Skeletal muscle cell (primary cell): ENCODE data around the gene RUBCN.
A peak's percentile ranks its signal among the peaks of the same experiment; 100 is the strongest.

ENCODE experiments used
- DNase-seq: peaks from one replicate; pipeline ENCODE4 v3.0.0-alpha.2; 2010; ENCODE audit warnings: low read depth
- H3K4me3 ChIP-seq: 2 replicates; pipeline ENCODE4 v1.5.1; 2011; ENCODE audit warnings: low read depth, mild to moderate bottlenecking, control low read depth, low read length, moderate library complexity

RUBCN gene

GRCh38 chr3:197736491-197737318, at the start of gene RUBCN:
Gene RUBCN (minus strand): TSS chr3:197736904. CDS start chr3:197736719, 185 bp downstream.
- DNase-seq, result peak; percentile 84
- H3K4me3 ChIP-seq, result peak within 1 kb of the TSS; percentile 76

- no peak for DNase-seq
- no peak overlapping the region for H3K4me3 ChIP-seq
These were observed 47.4 kb upstream of the RUBCN start for GRCh38 chr3:197784019-197784585.

GRCh38 chr3:197782230-197782629, 45.5 kb upstream of the RUBCN start:
- no peak for DNase-seq
- H3K4me3 ChIP-seq, result no peak overlapping the region

- DNase-seq, result no peak
- no peak overlapping the region for H3K4me3 ChIP-seq
These were observed 38.6 kb upstream of the RUBCN start for GRCh38 chr3:197775317-197775716.

GRCh38 chr3:197761784-197762183, 25.1 kb upstream of the RUBCN start:
- H3K4me3 ChIP-seq, result no peak overlapping the region
- no peak for DNase-seq

GRCh38 chr3:197758512-197758911, 21.8 kb upstream of the RUBCN start:
- DNase-seq, result no peak
- no peak overlapping the region for H3K4me3 ChIP-seq

GRCh38 chr3:197756704-197757103, 20.0 kb upstream of the RUBCN start:
- DNase-seq, result no peak
- H3K4me3 ChIP-seq, result no peak overlapping the region

GRCh38 chr3:197753263-197753662, 16.6 kb upstream of the RUBCN start:
- DNase-seq, result no peak
- no peak overlapping the region for H3K4me3 ChIP-seq

- H3K4me3 ChIP-seq, result no peak overlapping the region
- DNase-seq, result no peak
These were observed 15.4 kb upstream of the RUBCN start for GRCh38 chr3:197752107-197752506.

GRCh38 chr3:197750858-197751737, 14.4 kb upstream of the RUBCN start:
- peak overlapping the region; percentile 75 for H3K4me3 ChIP-seq
- no peak for DNase-seq

GRCh38 chr3:197750396-197750831, 13.7 kb upstream of the RUBCN start:
- peak overlapping the region; percentile 75 for H3K4me3 ChIP-seq

GRCh38 chr3:197749601-197750395, 13.1 kb upstream of the RUBCN start, which contains the start of gene FYTTD1:
Gene FYTTD1 (plus strand): TSS chr3:197749883. CDS start chr3:197749972, 89 bp downstream.
- DNase-seq, result peak; percentile 56

More at GRCh38 chr3:197750396-197750831, 13.7 kb upstream of the RUBCN start:
- no peak for DNase-seq

GRCh38 chr3:197749315-197749600, 12.6 kb upstream of the RUBCN start:
- peak overlapping the region; percentile 75 for H3K4me3 ChIP-seq
- DNase-seq, result peak; percentile 34

More at GRCh38 chr3:197749601-197750395, 13.1 kb upstream of the RUBCN start, which contains the start of gene FYTTD1:
- H3K4me3 ChIP-seq, result peak within 1 kb of the TSS; percentile 75

GRCh38 chr3:197748597-197749314, 12.1 kb upstream of the RUBCN start:
- no peak for DNase-seq
- H3K4me3 ChIP-seq, result peak overlapping the region; percentile 75

GRCh38 chr3:197746801-197747237, 10.1 kb upstream of the RUBCN start:
- H3K4me3 ChIP-seq, result no peak overlapping the region
- no peak for DNase-seq

- DNase-seq, result no peak
- no peak overlapping the region for H3K4me3 ChIP-seq
These were observed 9.5 kb upstream of the RUBCN start for GRCh38 chr3:197746209-197746608.

GRCh38 chr3:197742787-197743186, 6.1 kb upstream of the RUBCN start:
- DNase-seq, result no peak
- H3K4me3 ChIP-seq, result no peak overlapping the region

GRCh38 chr3:197737749-197738462, 1.2 kb upstream of the RUBCN start:
- DNase-seq, result no peak
- peak overlapping the region; percentile 76 for H3K4me3 ChIP-seq
